ENCODE measurements around the gene SRRM4.

SRRM4 gene

GRCh38 chr12:119090276-119090675, 108.9 kb downstream of the SRRM4 start:
- H3K27ac ChIP-seq (ENCODE audit: low read depth, low read length, poor library complexity, severe bottlenecking), result no peak overlapping the region
- no peaks in the 10 kb centered on the region for H3K9me3 ChIP-seq (ENCODE audit: low read length)
- H3K36me3 ChIP-seq (ENCODE audit: insufficient read depth, low read length), result no peaks in the 10 kb centered on the region
- no peak overlapping the region for H3K4me2 ChIP-seq (ENCODE audit: low read length)
- no peak overlapping the region for H2AFZ ChIP-seq (ENCODE audit: low read length)
- no peak overlapping the region for H3K9ac ChIP-seq (ENCODE audit: low read length)
- no peaks in the 10 kb centered on the region for H3K9me2 ChIP-seq (ENCODE audit: low read depth, low read length)
- no peaks in the 10 kb centered on the region for H3F3A ChIP-seq (ENCODE audit: insufficient read depth, low read length)
- no peak overlapping the region for H3K4me3 ChIP-seq (ENCODE audit: low read depth, low read length, poor library complexity, severe bottlenecking)
- TF ChIP-seq EZH2 (IDR thresholded peaks at IDR 0.05; ENCODE audit: borderline replicate concordance, low read length) (no peak), CTCF (IDR thresholded peaks at IDR 0.05; ENCODE audit: low read length) (no peak)
- no peaks in the 10 kb centered on the region for H3K4me1 ChIP-seq (ENCODE audit: insufficient read depth, low read length, severe bottlenecking)
- no peaks in the 10 kb centered on the region for H3K79me2 ChIP-seq (ENCODE audit: insufficient read depth, low read length)
- no peaks in the 10 kb centered on the region for H3K27me3 ChIP-seq (ENCODE audit: insufficient read depth, low read length)
- H4K20me1 ChIP-seq (ENCODE audit: insufficient read depth, low read length), result no peaks in the 10 kb centered on the region

DNA sequence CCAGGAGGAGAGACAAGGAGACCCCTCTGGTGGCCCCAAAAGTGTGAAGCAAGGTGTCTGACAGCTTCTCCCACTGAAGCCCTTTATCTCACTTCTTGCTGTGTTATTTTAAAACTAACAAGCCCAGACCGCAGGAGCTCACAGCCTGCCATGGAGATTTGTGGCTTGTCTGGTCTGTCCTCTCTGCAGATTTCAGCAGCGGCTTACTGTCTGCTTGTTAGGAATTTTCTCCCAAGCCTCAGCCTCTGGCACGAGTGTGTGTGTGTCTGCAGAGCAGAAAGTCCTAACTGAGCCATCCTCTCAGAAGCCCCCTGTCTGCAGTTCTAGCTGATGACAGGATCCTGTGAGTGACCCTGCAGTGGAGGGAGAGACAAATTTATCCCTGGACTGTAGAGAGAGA, 109.5 kb downstream of the SRRM4 start:
- no peaks in the 10 kb centered on the region for H3K9me3 ChIP-seq (ENCODE audit: low read length)
- no peak for TF ChIP-seq EZH2 (IDR thresholded peaks at IDR 0.05; ENCODE audit: borderline replicate concordance, low read length)
- no peak for TF ChIP-seq CTCF (IDR thresholded peaks at IDR 0.05; ENCODE audit: low read length)
- H3F3A ChIP-seq (ENCODE audit: insufficient read depth, low read length), result no peaks in the 10 kb centered on the region
- H3K27me3 ChIP-seq (ENCODE audit: insufficient read depth, low read length), result no peaks in the 10 kb centered on the region
- H3K4me1 ChIP-seq (ENCODE audit: insufficient read depth, low read length, severe bottlenecking), result no peaks in the 10 kb centered on the region
- H3K4me3 ChIP-seq (ENCODE audit: low read depth, low read length, poor library complexity, severe bottlenecking), result no peak overlapping the region
- no peaks in the 10 kb centered on the region for H3K9me2 ChIP-seq (ENCODE audit: low read depth, low read length)
- H3K27ac ChIP-seq (ENCODE audit: low read depth, low read length, poor library complexity, severe bottlenecking), result no peak overlapping the region
- H4K20me1 ChIP-seq (ENCODE audit: insufficient read depth, low read length), result no peaks in the 10 kb centered on the region
- no peak overlapping the region for H2AFZ ChIP-seq (ENCODE audit: low read length)
- no peak overlapping the region for H3K4me2 ChIP-seq (ENCODE audit: low read length)
- no peaks in the 10 kb centered on the region for H3K36me3 ChIP-seq (ENCODE audit: insufficient read depth, low read length)
- no peaks in the 10 kb centered on the region for H3K79me2 ChIP-seq (ENCODE audit: insufficient read depth, low read length)
- H3K9ac ChIP-seq (ENCODE audit: low read length), result no peak overlapping the region

- no peak overlapping the region for H3K27ac ChIP-seq (ENCODE audit: low read depth, low read length, poor library complexity, severe bottlenecking)
Measured at GRCh38 chr12:119096429-119097202, 115.3 kb downstream of the SRRM4 start.

More at GRCh38 chr12:119096429-119097202, 115.3 kb downstream of the SRRM4 start:
- H3K9ac ChIP-seq (ENCODE audit: low read length), result no peak overlapping the region
- H4K20me1 ChIP-seq (ENCODE audit: insufficient read depth, low read length), result no peaks in the 10 kb centered on the region
- H3F3A ChIP-seq (ENCODE audit: insufficient read depth, low read length), result no peaks in the 10 kb centered on the region
- H3K36me3 ChIP-seq (ENCODE audit: insufficient read depth, low read length), result no peaks in the 10 kb centered on the region
- H3K27me3 ChIP-seq (ENCODE audit: insufficient read depth, low read length), result no peaks in the 10 kb centered on the region
- no peaks in the 10 kb centered on the region for H3K9me2 ChIP-seq (ENCODE audit: low read depth, low read length)
- no peaks in the 10 kb centered on the region for H3K79me2 ChIP-seq (ENCODE audit: insufficient read depth, low read length)
- no peak overlapping the region for H3K4me2 ChIP-seq (ENCODE audit: low read length)
- H3K4me3 ChIP-seq (ENCODE audit: low read depth, low read length, poor library complexity, severe bottlenecking), result no peak overlapping the region
- no peaks in the 10 kb centered on the region for H3K9me3 ChIP-seq (ENCODE audit: low read length)
- H2AFZ ChIP-seq (ENCODE audit: low read length), result no peak overlapping the region
- H3K4me1 ChIP-seq (ENCODE audit: insufficient read depth, low read length, severe bottlenecking), result no peaks in the 10 kb centered on the region
- TF ChIP-seq EZH2 (IDR thresholded peaks at IDR 0.05; ENCODE audit: borderline replicate concordance, low read length), result no peak
- TF ChIP-seq CTCF (IDR thresholded peaks at IDR 0.05; ENCODE audit: low read length), result no peak

Measured in OCI-LY1 (cell line).